ENCODE measurements around the gene NEURL1B.

Gene NEURL1B

DNA sequence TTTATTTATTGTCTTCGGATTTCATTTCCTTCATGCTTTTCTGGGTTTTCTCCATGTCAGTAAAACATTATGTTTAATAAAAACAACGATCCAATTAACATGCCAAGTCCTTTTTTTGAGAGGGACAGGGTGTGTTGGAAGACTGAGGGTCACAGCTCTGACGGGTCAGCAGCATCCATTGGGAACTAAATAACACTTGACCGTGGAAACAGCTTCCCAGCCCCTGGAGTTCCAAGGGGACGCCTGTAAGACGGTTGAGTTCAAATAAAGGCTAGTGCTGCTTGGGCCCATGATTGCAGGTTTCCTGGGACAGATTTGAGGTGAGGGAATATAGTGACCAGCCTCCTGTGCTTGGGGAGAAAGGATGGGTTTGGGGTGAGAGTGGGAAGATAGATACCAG, 30.4 kb upstream of the NEURL1B start:
- H2BK15ac ChIP-seq (ENCODE audit: low read depth, poor library complexity, severe bottlenecking), result no peak overlapping the region
- H2BK12ac ChIP-seq (ENCODE audit: low read length in 2 of 2), result no peak overlapping the region
- H3K36me3 ChIP-seq (ENCODE audit: control insufficient read depth in 1 of 2, insufficient read depth in 2 of 2, low read depth in 1 of 2, low read length in 2 of 2), result no peaks in the 10 kb centered on the region
- H3K4ac ChIP-seq (ENCODE audit: low read depth in 1 of 2, low read length in 2 of 2), result no peak overlapping the region
- H2BK120ac ChIP-seq (ENCODE audit: low read depth, low read length), result no peak overlapping the region
- H3K27ac ChIP-seq (ENCODE audit: low read length, poor library complexity, severe bottlenecking), result no peak overlapping the region
- no peak overlapping the region for H3K4me3 ChIP-seq (ENCODE audit: insufficient read depth in 1 of 2, low read depth in 1 of 2, low read length in 2 of 2)
- no peak overlapping the region for H4K91ac ChIP-seq (ENCODE audit: low read length)
- H3K9ac ChIP-seq (ENCODE audit: low read length), result no peak overlapping the region
- H3K23ac ChIP-seq (ENCODE audit: low read length in 2 of 2), result no peak overlapping the region
- no peak for DNase-seq
- H2AFZ ChIP-seq (ENCODE audit: low read depth, low read length), result no peak overlapping the region
- no peaks in the 10 kb centered on the region for H3K4me1 ChIP-seq (ENCODE audit: control insufficient read depth, insufficient read depth, low read depth, low read length)
- no peak overlapping the region for H3K4me2 ChIP-seq (ENCODE audit: low read length, poor library complexity, severe bottlenecking)
- H4K8ac ChIP-seq (ENCODE audit: low read length), result no peak overlapping the region
- H3K18ac ChIP-seq (ENCODE audit: low read depth in 1 of 2, low read length in 2 of 2), result no peak overlapping the region
- no peak overlapping the region for H2BK5ac ChIP-seq (ENCODE audit: low read depth, low read length, poor library complexity, severe bottlenecking)
- H3K79me1 ChIP-seq (replicated peaks; ENCODE audit: low read length, poor library complexity, severe bottlenecking), result no peaks in the 10 kb centered on the region
- H3K9me3 ChIP-seq (ENCODE audit: control insufficient read depth, low read length), result peaks cover 31% of the 10 kb centered on the region
- H3K27me3 ChIP-seq (ENCODE audit: control insufficient read depth in 1 of 2, insufficient read depth in 1 of 2, low read length in 2 of 2), result peaks cover 42% of the 10 kb centered on the region in 2 experiments
- WGBS, result 71% methylated on average over 5 of the region's 6 CpGs
- no peak overlapping the region for H3K14ac ChIP-seq (ENCODE audit: low read length in 2 of 2)
- no peak overlapping the region for H2AK5ac ChIP-seq (ENCODE audit: low read length, severe bottlenecking)

GRCh38 chr5:172611913-172612312, 29.1 kb upstream of the NEURL1B start:
- Histone ChIP-seq H3K4me3 (ENCODE audit: insufficient read depth in 1 of 2, low read depth in 1 of 2, low read length in 2 of 2) (no peak overlapping the region), H2BK15ac (ENCODE audit: low read depth, poor library complexity, severe bottlenecking) (no peak overlapping the region), H3K23ac (ENCODE audit: low read length in 2 of 2) (no peak overlapping the region), H3K18ac (ENCODE audit: low read depth in 1 of 2, low read length in 2 of 2) (no peak overlapping the region), H3K36me3 (ENCODE audit: control insufficient read depth in 1 of 2, insufficient read depth in 2 of 2, low read depth in 1 of 2, low read length in 2 of 2) (no peaks in the 10 kb centered on the region), H2BK5ac (ENCODE audit: low read depth, low read length, poor library complexity, severe bottlenecking) (no peak overlapping the region), H3K4me2 (ENCODE audit: low read length, poor library complexity, severe bottlenecking) (no peak overlapping the region), H3K27ac (ENCODE audit: low read length, poor library complexity, severe bottlenecking) (no peak overlapping the region), H3K14ac (ENCODE audit: low read length in 2 of 2) (no peak overlapping the region), H3K9me3 (ENCODE audit: control insufficient read depth, low read length) (peaks cover 19% of the 10 kb centered on the region), H3K79me1 (replicated peaks; ENCODE audit: low read length, poor library complexity, severe bottlenecking) (no peaks in the 10 kb centered on the region), H2AK5ac (ENCODE audit: low read length, severe bottlenecking) (no peak overlapping the region), H4K91ac (ENCODE audit: low read length) (no peak overlapping the region), H3K4ac (ENCODE audit: low read depth in 1 of 2, low read length in 2 of 2) (no peak overlapping the region), H2BK12ac (ENCODE audit: low read length in 2 of 2) (no peak overlapping the region), H2BK120ac (ENCODE audit: low read depth, low read length) (no peak overlapping the region), H3K9ac (ENCODE audit: low read length) (no peak overlapping the region), H2AFZ (ENCODE audit: low read depth, low read length) (no peak overlapping the region), H3K27me3 (ENCODE audit: control insufficient read depth in 1 of 2, insufficient read depth in 1 of 2, low read length in 2 of 2) (peaks cover 39 to 43% of the 10 kb centered on the region in 2 experiments), H3K4me1 (ENCODE audit: control insufficient read depth, insufficient read depth, low read depth, low read length) (peaks cover 2% of the 10 kb centered on the region), H4K8ac (ENCODE audit: low read length) (no peak overlapping the region)
- 89% methylated on average over 8 of the region's 8 CpGs for WGBS
- no peak for DNase-seq

DNA sequence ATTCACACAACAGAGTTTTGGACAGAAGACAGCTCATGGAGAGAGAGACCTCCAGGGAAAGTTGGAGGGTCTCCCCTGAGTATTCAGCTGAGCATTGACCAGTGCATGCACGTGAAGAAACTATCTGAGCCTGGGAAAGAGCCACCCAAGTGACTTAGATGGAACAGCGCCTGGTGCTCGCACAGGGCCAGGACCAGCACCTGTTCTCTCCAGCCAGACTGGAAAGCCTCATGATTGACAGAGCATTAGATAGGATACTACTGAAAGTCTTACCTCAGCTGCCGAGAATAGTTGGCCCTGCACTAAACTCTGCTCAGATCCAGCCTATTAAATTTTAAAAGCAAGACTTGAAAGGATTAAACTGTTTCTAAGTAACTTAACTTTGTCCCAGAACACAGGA, 28.3 kb upstream of the NEURL1B start:
- Histone ChIP-seq H3K27me3 (ENCODE audit: control insufficient read depth in 1 of 2, insufficient read depth in 1 of 2, low read length in 2 of 2) (peaks cover 34 to 45% of the 10 kb centered on the region in 2 experiments), H3K79me1 (replicated peaks; ENCODE audit: low read length, poor library complexity, severe bottlenecking) (no peaks in the 10 kb centered on the region), H3K9ac (ENCODE audit: low read length) (no peak overlapping the region), H2BK5ac (ENCODE audit: low read depth, low read length, poor library complexity, severe bottlenecking) (no peak overlapping the region), H3K4me2 (ENCODE audit: low read length, poor library complexity, severe bottlenecking) (no peak overlapping the region), H3K4ac (ENCODE audit: low read depth in 1 of 2, low read length in 2 of 2) (no peak overlapping the region), H3K14ac (ENCODE audit: low read length in 2 of 2) (no peak overlapping the region), H3K27ac (ENCODE audit: low read length, poor library complexity, severe bottlenecking) (no peak overlapping the region), H2BK15ac (ENCODE audit: low read depth, poor library complexity, severe bottlenecking) (no peak overlapping the region), H3K9me3 (ENCODE audit: control insufficient read depth, low read length) (peaks cover 19% of the 10 kb centered on the region), H4K91ac (ENCODE audit: low read length) (no peak overlapping the region), H3K4me1 (ENCODE audit: control insufficient read depth, insufficient read depth, low read depth, low read length) (peaks cover 2% of the 10 kb centered on the region), H2BK120ac (ENCODE audit: low read depth, low read length) (no peak overlapping the region), H3K23ac (ENCODE audit: low read length in 2 of 2) (no peak overlapping the region), H3K18ac (ENCODE audit: low read depth in 1 of 2, low read length in 2 of 2) (no peak overlapping the region), H2AFZ (ENCODE audit: low read depth, low read length) (no peak overlapping the region), H3K36me3 (ENCODE audit: control insufficient read depth in 1 of 2, insufficient read depth in 2 of 2, low read depth in 1 of 2, low read length in 2 of 2) (no peaks in the 10 kb centered on the region), H4K8ac (ENCODE audit: low read length) (no peak overlapping the region), H2AK5ac (ENCODE audit: low read length, severe bottlenecking) (no peak overlapping the region), H2BK12ac (ENCODE audit: low read length in 2 of 2) (no peak overlapping the region), H3K4me3 (ENCODE audit: insufficient read depth in 1 of 2, low read depth in 1 of 2, low read length in 2 of 2) (no peak overlapping the region)
- DNase-seq, result no peak
- WGBS, result 91% methylated on average over 4 of the region's 4 CpGs

- no peak overlapping the region for H3K4ac ChIP-seq (ENCODE audit: low read depth in 1 of 2, low read length in 2 of 2)
- H3K18ac ChIP-seq (ENCODE audit: low read depth in 1 of 2, low read length in 2 of 2), result no peak overlapping the region
- H3K9me3 ChIP-seq (ENCODE audit: control insufficient read depth, low read length), result peaks cover 15% of the 10 kb centered on the region
- peaks cover 36 to 61% of the 10 kb centered on the region in 2 experiments for H3K27me3 ChIP-seq (ENCODE audit: control insufficient read depth in 1 of 2, insufficient read depth in 1 of 2, low read length in 2 of 2)
- H3K9ac ChIP-seq (ENCODE audit: low read length), result no peak overlapping the region
- H2BK5ac ChIP-seq (ENCODE audit: low read depth, low read length, poor library complexity, severe bottlenecking), result no peak overlapping the region
- no peaks in the 10 kb centered on the region for H3K36me3 ChIP-seq (ENCODE audit: control insufficient read depth in 1 of 2, insufficient read depth in 2 of 2, low read depth in 1 of 2, low read length in 2 of 2)
- H2AK5ac ChIP-seq (ENCODE audit: low read length, severe bottlenecking), result no peak overlapping the region
- no peak overlapping the region for H4K91ac ChIP-seq (ENCODE audit: low read length)
- H3K23ac ChIP-seq (ENCODE audit: low read length in 2 of 2), result no peak overlapping the region
- H2BK15ac ChIP-seq (ENCODE audit: low read depth, poor library complexity, severe bottlenecking), result no peak overlapping the region
- 67% methylated on average over 5 of the region's 5 CpGs for WGBS
- no peak overlapping the region for H2AFZ ChIP-seq (ENCODE audit: low read depth, low read length)
- no peak overlapping the region for H2BK12ac ChIP-seq (ENCODE audit: low read length in 2 of 2)
- H3K79me1 ChIP-seq (replicated peaks; ENCODE audit: low read length, poor library complexity, severe bottlenecking), result no peaks in the 10 kb centered on the region
- H2BK120ac ChIP-seq (ENCODE audit: low read depth, low read length), result no peak overlapping the region
- no peak overlapping the region for H3K27ac ChIP-seq (ENCODE audit: low read length, poor library complexity, severe bottlenecking)
- H3K4me2 ChIP-seq (ENCODE audit: low read length, poor library complexity, severe bottlenecking), result no peak overlapping the region
- peak; percentile 11 for DNase-seq
- H4K8ac ChIP-seq (ENCODE audit: low read length), result no peak overlapping the region
- H3K4me3 ChIP-seq (ENCODE audit: insufficient read depth in 1 of 2, low read depth in 1 of 2, low read length in 2 of 2), result no peak overlapping the region
- H3K14ac ChIP-seq (ENCODE audit: low read length in 2 of 2), result no peak overlapping the region
- peaks cover 2% of the 10 kb centered on the region for H3K4me1 ChIP-seq (ENCODE audit: control insufficient read depth, insufficient read depth, low read depth, low read length)
Measured at GRCh38 chr5:172616136-172616535, 24.9 kb upstream of the NEURL1B start.

All from mesenchymal stem cell (in vitro differentiated cells and primary cell).